Lower lobe of right lung (tissue), 2 donors: ENCODE data around the gene PPME1. TPM values are rescaled to one million over a fixed set of nuclear protein-coding genes. Genes with fewer than 3 reads are reported as not detected.

Experiments used
- ATAC-seq, 2 donors: fragments of 200-7000 bp; cut with Tn5 transposase; one replicate each; pipeline ENCODE4 v1.9.1; 2020 to 2022; ENCODE audit warnings: mild to moderate bottlenecking in 2 of 2, moderate library complexity in 2 of 2
- DNase-seq: peaks from one replicate; pipeline ENCODE4 v3.0.0-alpha.2; 2020
- H3K27ac ChIP-seq: fragments of 200-600 bp; one replicate; pipeline ENCODE4 v1.8.0; 2022
- H3K27me3 ChIP-seq: fragments of 200-600 bp; one replicate; pipeline ENCODE4 v1.8.0; 2022; ENCODE audit warnings: low read depth
- H3K36me3 ChIP-seq: fragments of 200-600 bp; one replicate; pipeline ENCODE4 v1.8.0; 2022; ENCODE audit warnings: mild to moderate bottlenecking
- H3K4me1 ChIP-seq: fragments of 200-600 bp; one replicate; pipeline ENCODE4 v1.8.0; 2022
- H3K4me3 ChIP-seq: fragments of 200-600 bp; one replicate; pipeline ENCODE4 v1.8.0; 2022; ENCODE audit warnings: mild to moderate bottlenecking
- H3K9me3 ChIP-seq: fragments of 200-600 bp; one replicate; pipeline ENCODE4 v1.8.0; 2022
- CTCF ChIP-seq: fragments of 200-600 bp; IDR thresholded peaks from one replicate; pipeline ENCODE4 v1.8.0; 2022; ENCODE audit warnings: antibody characterized with exemption, mild to moderate bottlenecking
- intact Hi-C: fragments of 100-400 bp; cut with DNase I; formaldehyde crosslinking; loops from one replicate; pipeline ENCODE4 v1.11.0; 2022
- total RNA-seq: library from RNA; stranded (reverse); fragmentation: NEBNext Ultra II Directional; extraction: Animal tissue kit (Norgen Biotek cat#: 25700); gene quantifications from one replicate; pipeline ENCODE4 v1.2.1, GENCODE V29; 2021
- donor health status: DM: no; HTN: yes; CAD: no; lungs with severe emphysema.

The PPME1 gene
- total RNA-seq, 1 donor from 2014 or later: 29.4 TPM

DNA sequence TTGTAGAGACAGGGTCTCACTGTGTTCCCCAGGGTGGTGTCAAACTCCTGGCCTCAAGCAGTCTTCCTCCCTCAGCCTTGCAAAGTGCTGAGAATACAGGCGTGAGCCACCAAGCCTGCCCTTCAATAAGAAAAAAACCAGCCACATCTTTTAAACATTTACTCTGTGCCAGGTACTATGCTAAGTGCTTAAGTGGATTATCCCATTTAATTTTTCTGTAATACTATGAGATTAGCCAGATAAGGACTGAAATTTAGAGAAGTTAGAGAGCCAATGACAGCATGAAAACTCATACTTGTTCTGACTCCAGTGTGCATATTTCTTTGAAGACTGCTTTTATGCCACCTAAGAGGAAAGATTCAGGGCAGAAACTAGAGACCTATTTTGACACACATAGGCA lies 35.7 kb downstream of the PPME1 start:
- TF ChIP-seq CTCF: no peak
- peaks cover 64% of the 10 kb centered on the region for H3K36me3 ChIP-seq
- H3K27ac ChIP-seq: no peak overlapping the region
- no peak overlapping the region for H3K4me3 ChIP-seq
- H3K27me3 ChIP-seq: no peaks in the 10 kb centered on the region
- intact Hi-C loops: no loop called here
- H3K9me3 ChIP-seq: no peaks in the 10 kb centered on the region
- ATAC-seq (no peak), DNase-seq (no peak)
- no peaks in the 10 kb centered on the region for H3K4me1 ChIP-seq

GRCh38 chr11:74208507-74208906 lies 37.4 kb downstream of the PPME1 start:
- no peak for DNase-seq
- intact Hi-C loops: no loop called here
- H3K36me3 ChIP-seq: peaks cover 68% of the 10 kb centered on the region
- H3K27ac ChIP-seq: no peak overlapping the region
- H3K27me3 ChIP-seq: no peaks in the 10 kb centered on the region
- H3K9me3 ChIP-seq: no peaks in the 10 kb centered on the region
- no peak for TF ChIP-seq CTCF
- H3K4me1 ChIP-seq: no peaks in the 10 kb centered on the region
- H3K4me3 ChIP-seq: no peak overlapping the region
- no peak for ATAC-seq

- Histone ChIP-seq H3K36me3 (peaks cover 30% of the 10 kb centered on the region), H3K9me3 (no peaks in the 10 kb centered on the region)
- no peak for ATAC-seq
Measured at GRCh38 chr11:74212533-74212932, 41.4 kb downstream of the PPME1 start.

GRCh38 chr11:74220376-74220775 lies 49.3 kb downstream of the PPME1 start:
- Histone ChIP-seq H3K27me3 (no peaks in the 10 kb centered on the region), H3K4me3 (no peak overlapping the region), H3K27ac (no peak overlapping the region), H3K4me1 (no peaks in the 10 kb centered on the region), H3K36me3 (peaks cover 4% of the 10 kb centered on the region), H3K9me3 (no peaks in the 10 kb centered on the region)
- no peak for DNase-seq
- ATAC-seq: no peak
- no peak for TF ChIP-seq CTCF
- intact Hi-C loops: no loop called here

More at GRCh38 chr11:74212533-74212932, 41.4 kb downstream of the PPME1 start:
- intact Hi-C loops: no loop called here
- no peak for TF ChIP-seq CTCF
- no peaks in the 10 kb centered on the region for H3K4me1 ChIP-seq
- H3K27me3 ChIP-seq: no peaks in the 10 kb centered on the region
- no peak overlapping the region for H3K27ac ChIP-seq
- H3K4me3 ChIP-seq: no peak overlapping the region
- DNase-seq: no peak

- no peak for TF ChIP-seq CTCF
- no peaks in the 10 kb centered on the region for H3K4me1 ChIP-seq
- peaks cover 6% of the 10 kb centered on the region for H3K36me3 ChIP-seq
- intact Hi-C loops: no loop called here
- no peaks in the 10 kb centered on the region for H3K27me3 ChIP-seq
- no peaks in the 10 kb centered on the region for H3K9me3 ChIP-seq
- no peak overlapping the region for H3K4me3 ChIP-seq
- no peak overlapping the region for H3K27ac ChIP-seq
- ATAC-seq (no peak), DNase-seq (no peak)
Measured at GRCh38 chr11:74221816-74222215, 50.7 kb downstream of the PPME1 start.

DNA sequence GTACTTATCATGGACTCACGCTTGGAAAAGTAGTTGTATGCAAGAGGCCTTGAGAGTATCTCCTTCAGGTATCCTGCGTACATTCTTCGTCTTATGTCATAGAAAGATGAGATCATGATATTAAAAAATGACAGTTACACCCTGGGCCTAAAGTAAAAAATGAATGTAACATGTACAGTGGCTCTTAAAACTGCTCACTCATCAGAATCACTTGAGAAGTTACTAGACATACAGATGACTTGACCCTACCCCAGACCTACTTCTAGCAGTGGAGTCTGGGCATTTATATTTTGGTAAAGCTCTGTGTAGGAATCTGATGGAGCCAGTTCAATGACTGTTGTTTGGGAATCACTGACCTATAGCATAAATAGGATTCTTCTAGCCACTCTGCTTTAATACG lies 54.5 kb downstream of the PPME1 start:
- intact Hi-C loops: no loop called here
- ATAC-seq: no peak

More for the DNA sequence above, 54.5 kb downstream of the PPME1 start:
- no peak for TF ChIP-seq CTCF
- Histone ChIP-seq H3K27ac (no peak overlapping the region), H3K27me3 (no peaks in the 10 kb centered on the region), H3K4me1 (peaks cover 5% of the 10 kb centered on the region), H3K4me3 (no peak overlapping the region), H3K9me3 (no peaks in the 10 kb centered on the region), H3K36me3 (peaks cover 14% of the 10 kb centered on the region)
- DNase-seq: no peak
